Vein endothelial cell (primary cell): ENCODE data around the gene CFAP54. TPM values are rescaled to one million over a fixed set of nuclear protein-coding genes. Genes with fewer than 3 reads are reported as not detected.

Source experiments
- total RNA-seq: library from RNA; depleted of rRNA; stranded (reverse); fragments of >200 nt; gene quantifications from 2 replicates; pipeline ENCODE4 v1.2.3, GENCODE V29; 2012

The CFAP54 gene, protein sequence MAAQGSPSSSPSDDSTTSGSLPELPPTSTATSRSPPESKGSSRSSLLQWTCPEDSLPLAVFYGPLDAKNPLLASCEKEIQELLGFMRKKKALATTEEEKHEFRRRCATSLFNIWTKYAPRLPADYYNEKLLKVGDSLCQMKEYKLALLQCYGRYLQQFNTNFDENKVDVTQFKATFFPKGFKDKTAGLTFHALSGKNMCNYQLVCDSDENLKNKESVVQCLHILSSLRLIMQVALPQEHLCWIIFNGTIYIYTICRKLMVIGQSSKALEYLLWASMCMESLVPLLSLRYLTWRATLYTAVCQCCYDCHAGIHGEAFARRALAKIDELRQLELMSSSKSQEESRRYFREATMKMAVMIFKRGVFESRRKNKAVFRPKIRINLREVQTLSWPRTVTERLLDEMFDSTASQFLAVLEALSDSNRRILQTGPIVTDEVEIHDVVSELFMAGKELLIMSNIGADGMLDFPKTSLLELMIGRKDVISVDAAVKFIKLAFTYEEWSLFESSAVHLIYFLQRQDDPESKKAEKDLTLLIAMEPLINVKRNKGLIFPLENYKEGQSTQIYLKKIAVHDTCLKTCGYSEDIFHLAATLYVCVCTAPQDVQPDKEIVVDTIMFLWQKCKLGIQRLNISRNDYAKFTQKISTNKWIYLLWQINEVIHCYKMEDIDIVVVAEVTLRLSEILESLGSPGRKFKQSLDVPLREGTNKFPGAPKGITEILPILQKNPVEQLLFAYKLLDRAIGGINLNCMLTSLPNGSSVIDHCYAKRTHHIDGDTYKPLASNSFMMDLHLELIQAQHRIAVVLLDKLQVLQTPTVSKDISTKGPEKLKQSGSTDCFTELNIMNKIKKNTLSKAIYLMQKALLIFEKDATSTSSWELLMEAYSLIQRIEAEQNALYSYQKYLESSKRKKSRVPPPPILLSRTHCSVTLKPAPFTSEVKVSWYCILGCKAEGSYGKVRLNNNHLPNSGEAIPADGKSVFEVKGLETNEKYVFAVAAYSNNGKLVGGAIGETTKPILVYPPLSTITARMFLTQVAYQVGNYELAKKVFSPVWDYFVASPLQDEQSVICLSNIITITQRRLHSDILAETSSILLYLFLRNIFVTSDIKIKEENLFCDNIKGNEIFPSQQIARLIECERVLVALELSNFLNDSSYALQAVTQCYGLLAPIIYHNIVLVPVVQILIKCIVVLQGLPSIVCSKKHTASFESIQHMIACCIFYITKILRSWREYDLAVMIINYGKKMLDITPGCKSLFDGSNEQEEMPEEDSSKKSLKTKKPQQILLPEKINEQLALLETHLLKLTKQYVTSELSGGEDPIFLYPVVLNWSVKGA (N-terminal part only)
- 15.0 and 16.0 TPM in 2 replicates for total RNA-seq

GRCh38 chr12:96489392-96490056 is at the start of gene CFAP54:
Gene CFAP54 (plus strand): TSS chr12:96489577. CDS start chr12:96489610, 33 bp downstream.

DNA sequence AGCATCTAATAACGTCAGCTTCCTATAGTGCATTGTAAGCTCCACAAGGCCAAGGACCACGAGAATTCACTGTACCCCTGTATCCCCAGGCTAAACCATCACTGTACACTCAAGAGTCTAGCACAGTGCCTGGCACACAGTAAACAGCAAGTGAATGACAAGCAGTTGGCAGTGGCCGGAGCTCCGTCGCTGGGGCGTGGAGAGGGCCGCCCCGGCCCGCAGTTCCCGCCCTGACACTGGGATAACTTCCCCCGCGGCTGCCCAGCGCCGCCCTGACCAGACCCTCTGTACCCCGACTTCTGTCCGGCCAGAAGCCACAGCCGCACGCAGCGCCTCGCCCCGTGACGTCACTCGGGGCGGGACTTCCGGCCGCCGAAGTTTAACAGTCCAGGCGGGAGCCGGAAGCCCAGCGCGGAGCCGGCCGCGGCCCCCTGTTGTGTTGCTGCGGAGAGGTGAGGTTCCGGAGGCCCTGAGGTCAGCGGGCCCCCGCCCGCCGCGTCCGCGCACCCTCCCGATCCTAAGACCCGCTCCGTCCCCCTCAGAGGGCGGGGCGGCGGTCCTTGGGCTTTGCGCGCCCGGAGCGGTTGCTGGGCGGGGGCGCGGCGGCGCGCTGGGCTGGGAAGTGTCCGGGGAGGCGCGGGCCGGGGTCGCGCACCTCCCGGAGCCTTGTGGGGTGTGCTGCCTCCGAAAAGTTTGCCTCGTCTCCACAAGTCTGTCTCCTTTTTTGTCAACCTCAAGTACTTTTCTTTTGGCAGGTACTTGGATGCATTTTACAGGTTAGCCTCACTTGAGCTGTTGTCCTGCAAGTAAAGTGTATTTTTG is 417.7 kb downstream of the CFAP54 start, which contains the start of gene NEDD1:
Gene NEDD1, plus strand, starts transcription at position 409 of the 822 bp plus-strand sequence. CDS start 2,503 bp downstream, outside the sequence.

Other genes with a start within 250 kb of the CFAP54 start
- 237 and 276 TPM in 2 replicates for gene CDK17, start 89.1 kb upstream of the CFAP54 start, total RNA-seq